IMR-90 (cell line): ENCODE measurements around the gene HSPB7. TPM values are rescaled to one million over a fixed set of nuclear protein-coding genes. Genes with fewer than 3 reads are reported as not detected.

Experiments used
- ATAC-seq: fragments of 200-7000 bp; cut with Tn5 transposase; 2 replicates; pipeline ENCODE4 v1.9.1; 2020; ENCODE audit warnings: low read depth, mild to moderate bottlenecking, moderate library complexity
- BruUV-seq: library from RNA; stranded (reverse); fragments of 400-500 nt; replicated peaks from 2 replicates; lab custom pipeline; 2021; lab: Mats Ljungman, UMichigan
- CTCF ChIA-PET: fragments of 300-600 bp; formaldehyde crosslinking; extraction: SDS; loops from one replicate; lab custom pipeline; 2021; ENCODE audit warnings: antibody characterized with exemption; lab: Yijun Ruan, JAX
- POLR2A ChIA-PET: fragments of 300-600 bp; sonication (Branson Sonifier 250); formaldehyde crosslinking; loops from one replicate; lab custom pipeline; 2022; ENCODE audit warnings: antibody characterized with exemption; ENCODE audit not compliant: unreplicated experiment; lab: Charles Lee
- DNase-seq: peaks from one replicate; pipeline ENCODE4 v3.0.0; 2013
- H2AFZ ChIP-seq: replicated peaks from 2 replicates; pipeline ENCODE3; 2013; ENCODE audit warnings: low read length, mild to moderate bottlenecking; ENCODE audit not compliant: poor library complexity
- H2AK5ac ChIP-seq: 2 replicates; pipeline ENCODE4 v1.6.1; 2013; ENCODE audit warnings: low read depth, low read length, inconsistent platforms
- H2AK9ac ChIP-seq: replicated peaks from 2 replicates; pipeline ENCODE3; 2013; ENCODE audit warnings: mild to moderate bottlenecking, low read depth, low read length, moderate library complexity; ENCODE audit not compliant: poor library complexity
- H2BK120ac ChIP-seq: 2 replicates; pipeline ENCODE4 v1.6.1; 2013; ENCODE audit warnings: low read depth, low read length, inconsistent platforms
- H2BK15ac ChIP-seq: 3 replicates; pipeline ENCODE4 v1.6.1; 2013; ENCODE audit warnings: low read depth, low read length, inconsistent platforms
- H2BK20ac ChIP-seq: 2 replicates; pipeline ENCODE4 v1.6.1; 2013; ENCODE audit warnings: low read depth, mild to moderate bottlenecking, inconsistent platforms, low read length, moderate library complexity
- H2BK5ac ChIP-seq: 2 replicates; pipeline ENCODE4 v1.6.1; 2013; ENCODE audit warnings: mild to moderate bottlenecking, low read depth, low read length, inconsistent platforms; ENCODE audit not compliant: poor library complexity, severe bottlenecking
- H3K14ac ChIP-seq: replicated peaks from 2 replicates; pipeline ENCODE4 v1.6.1; 2013; ENCODE audit warnings: low read depth, low read length, inconsistent platforms
- H3K18ac ChIP-seq: 2 replicates; pipeline ENCODE4 v1.6.1; 2013; ENCODE audit warnings: low read depth, low read length, control low read depth
- H3K23ac ChIP-seq: 2 replicates; pipeline ENCODE4 v1.6.1; 2013; ENCODE audit warnings: low read depth, low read length, inconsistent platforms
- H3K27ac ChIP-seq: 2 replicates; pipeline ENCODE4 v1.5.1; 2013; ENCODE audit warnings: mild to moderate bottlenecking, control low read depth, low read length; ENCODE audit not compliant: insufficient read depth
- H3K27me3 ChIP-seq: 2 replicates; pipeline ENCODE4 v1.6.1; 2013; ENCODE audit warnings: low read length; ENCODE audit not compliant: control insufficient read depth, insufficient read depth
- H3K36me3 ChIP-seq: 2 replicates; pipeline ENCODE4 v1.6.1; 2013; ENCODE audit warnings: low read length, mixed read lengths; ENCODE audit not compliant: control insufficient read depth, insufficient read depth
- H3K4ac ChIP-seq: 2 replicates; pipeline ENCODE4 v1.6.1; 2013; ENCODE audit warnings: low read depth, low read length, inconsistent platforms
- H3K4me1 ChIP-seq: 2 replicates; pipeline ENCODE4 v1.6.1; 2013; ENCODE audit warnings: low read length, mixed read lengths; ENCODE audit not compliant: control insufficient read depth, insufficient read depth
- H3K4me2 ChIP-seq: 2 replicates; pipeline ENCODE4 v1.6.1; 2013; ENCODE audit warnings: low read depth, mild to moderate bottlenecking, control low read depth, low read length, moderate library complexity
- H3K4me3 ChIP-seq: 2 replicates; pipeline ENCODE4 v1.5.1; 2013; ENCODE audit warnings: low read depth, mild to moderate bottlenecking, control low read depth, low read length, moderate library complexity; ENCODE audit not compliant: insufficient read depth
- H3K56ac ChIP-seq: 2 replicates; pipeline ENCODE4 v1.6.1; 2013; ENCODE audit warnings: low read length, inconsistent platforms; ENCODE audit not compliant: insufficient read depth; ENCODE audit errors: extremely low read depth
- H3K79me1 ChIP-seq, 2 experiments: 2 replicates each; pipeline ENCODE4 v1.6.1; 2013; ENCODE audit warnings: low read length in 2 of 2, inconsistent platforms in 1 of 2, low read depth in 1 of 2
- H3K9ac ChIP-seq: 2 replicates; pipeline ENCODE4 v1.6.1; 2013; ENCODE audit warnings: low read depth, low read length, control low read depth
- H3K9me1 ChIP-seq: 2 replicates; pipeline ENCODE4 v1.6.1; 2013; ENCODE audit warnings: low read length, inconsistent platforms; ENCODE audit not compliant: insufficient read depth
- H3K9me3 ChIP-seq: 2 replicates; pipeline ENCODE4 v1.6.1; 2013; ENCODE audit warnings: low read length; ENCODE audit not compliant: control insufficient read depth, insufficient read depth
- H4K20me1 ChIP-seq: 2 replicates; pipeline ENCODE4 v1.6.1; 2013; ENCODE audit warnings: low read length, inconsistent platforms; ENCODE audit not compliant: insufficient read depth
- H4K5ac ChIP-seq: 2 replicates; pipeline ENCODE4 v1.6.1; 2013; ENCODE audit warnings: mild to moderate bottlenecking, low read depth, low read length, control low read depth
- H4K8ac ChIP-seq, 2 experiments: 2 replicates each; pipeline ENCODE4 v1.6.1; 2013; ENCODE audit warnings: low read depth in 2 of 2, low read length in 2 of 2, control low read depth in 1 of 2, inconsistent platforms in 1 of 2
- H4K91ac ChIP-seq: 2 replicates; pipeline ENCODE4 v1.6.1; 2013; ENCODE audit warnings: low read depth, low read length, inconsistent platforms; ENCODE audit not compliant: insufficient read depth
- BHLHE40 ChIP-seq: fragments of 150-350 bp; IDR thresholded peaks from 2 replicates; pipeline ENCODE4 v1.6.1; 2016; ENCODE audit warnings: mild to moderate bottlenecking, low read depth, low read length
- ELK1 ChIP-seq: fragments of 150-350 bp; IDR thresholded peaks from 2 replicates; pipeline ENCODE4 v1.6.1; 2016; ENCODE audit warnings: low read depth, mild to moderate bottlenecking, low read length, moderate library complexity, borderline replicate concordance
- WGBS, 2 experiments: methylation state at CpG; one replicate each; pipeline versions ENCODE4 v1.1.5 to v1.1.7; 2013; ENCODE audit warnings: missing lambda C conversion rate in 2 of 2; ENCODE audit not compliant: insufficient read length in 1 of 2; ENCODE audit errors: extremely low coverage in 2 of 2; 5-methylcytosine and 5-hydroxymethylcytosine counted together
- dilution Hi-C: fragments of 300-500 bp; cut with HindIII; formaldehyde crosslinking; loops from one replicate; pipeline ENCODE4 v1.14.3; 2018; ENCODE audit warnings: low sequenced_read_pairs; ENCODE audit not compliant: unreplicated experiment
- in situ Hi-C: fragments of 300-500 bp; cut with MboI; formaldehyde crosslinking; loops from 3 replicates; pipeline ENCODE4 v1.14.3; 2019; ENCODE audit warnings: low sequenced_read_pairs, inconsistent platforms, mixed read lengths
- intact Hi-C: fragments of 100-400 bp; cut with micrococcal nuclease; formaldehyde crosslinking; loops from 2 replicates; pipeline ENCODE4 v1.10.0; 2022
- polyA plus RNA-seq, 3 experiments: library from polyadenylated mRNA; depleted of rRNA; stranded (reverse); fragments of >200 nt; gene quantifications; 2 replicates each; pipeline ENCODE4 v1.2.3, GENCODE V29; 2012; ENCODE audit warnings: low replicate concordance in 1 of 3
- total RNA-seq: library from RNA; depleted of rRNA; stranded (reverse); fragments of >200 nt; gene quantifications from 2 replicates; pipeline ENCODE4 v1.2.3, GENCODE V29; 2012

HSPB7 gene
- total and polyA plus RNA-seq, 2 of the 4 experiments (the other 2 are of a cell fraction), result 0.54 to 3.0 TPM

DNA sequence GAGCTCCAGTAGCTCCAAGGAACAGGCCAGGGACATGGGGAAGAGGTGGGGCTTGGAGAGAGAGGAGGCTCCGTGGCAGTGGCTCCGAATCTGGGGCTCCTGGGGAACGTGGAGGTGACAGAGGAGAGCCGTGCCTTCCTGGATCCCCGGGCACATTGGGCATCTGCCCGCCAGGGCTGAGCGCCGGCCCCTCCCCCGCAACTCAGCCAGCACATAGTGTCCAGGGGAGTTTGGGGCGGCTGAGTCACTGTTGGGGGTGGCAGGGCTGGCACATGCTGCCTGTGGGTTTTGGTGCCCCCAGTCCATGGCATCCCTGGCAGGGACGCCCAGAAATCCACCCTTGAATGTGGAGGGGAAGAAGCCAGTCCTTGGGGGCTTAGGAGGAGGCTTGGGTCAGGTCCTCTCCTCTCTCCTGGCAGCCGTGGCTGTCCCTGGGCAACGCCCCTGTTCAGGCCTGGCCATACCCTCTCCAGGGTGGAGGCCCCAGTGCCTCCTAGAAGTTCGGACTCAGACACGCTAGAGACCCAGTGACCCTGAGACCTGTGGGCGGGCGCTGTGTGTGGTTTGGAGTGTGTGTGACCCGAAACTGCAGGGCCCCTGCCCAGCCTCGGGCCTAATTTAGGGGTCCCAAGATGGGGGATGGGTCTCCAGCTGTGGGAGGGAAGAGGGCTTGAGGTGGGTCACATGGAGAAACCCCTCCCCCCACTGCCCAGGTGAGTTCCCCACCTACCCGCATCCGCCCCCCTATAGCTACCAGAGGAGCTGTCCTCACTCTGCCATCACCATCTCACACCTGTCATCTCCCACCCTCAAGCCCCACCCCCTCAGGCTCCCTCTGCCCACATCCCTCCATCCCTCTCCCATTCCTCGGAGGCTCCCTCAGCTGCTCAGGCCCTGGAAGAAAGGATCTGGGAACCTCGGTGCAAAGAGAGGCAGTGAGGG is 1.6 kb downstream of the HSPB7 start:
- H3K36me3 ChIP-seq, result no peaks in the 10 kb centered on the region
- no peak overlapping the region for H2BK15ac ChIP-seq
- no peak overlapping the region for H3K14ac ChIP-seq
- ChIA-PET CTCF (no interaction called here), POLR2A (no interaction called here)
- H3K27ac ChIP-seq, result no peak overlapping the region
- 82% methylated on average over 2 of the region's 23 CpGs; no CpG with 5 or more reads in 1 of the 2 experiments for WGBS, 2 experiments
- intact Hi-C loops, result no loop called here
- no peaks in the 10 kb centered on the region for H3K79me1 ChIP-seq
- H3K9me3 ChIP-seq, result no peaks in the 10 kb centered on the region
- TF ChIP-seq BHLHE40 (0 out of 2 replicates have a peak, but pooled peaks have one; percentile 24), ELK1 (no peak)
- H3K18ac ChIP-seq, result no peak overlapping the region
- peaks cover 31% of the 10 kb centered on the region for H3K4me1 ChIP-seq
- no peak overlapping the region for H4K91ac ChIP-seq
- no peak overlapping the region for H3K56ac ChIP-seq
- H2BK20ac ChIP-seq, result no peak overlapping the region
- dilution Hi-C loops, result no loop called here
- no peaks in the 10 kb centered on the region for H4K20me1 ChIP-seq
- no peak overlapping the region for H2AK9ac ChIP-seq
- no peak overlapping the region for H3K9ac ChIP-seq
- H3K9me1 ChIP-seq, result peaks cover 3% of the 10 kb centered on the region
- no peak overlapping the region for H3K4me2 ChIP-seq
- no TSS peak for BruUV-seq
- no peak overlapping the region for H3K23ac ChIP-seq
- H3K4ac ChIP-seq, result peak overlapping the region; percentile 12; the same call in 1 of the 2 replicates
- H2AK5ac ChIP-seq, result 0 out of 2 replicates have a peak overlapping the region, but pooled peaks have one; percentile 48
- no peaks in the 10 kb centered on the region for H3K27me3 ChIP-seq
- no peak overlapping the region for H2BK5ac ChIP-seq
- DNase-seq (no peak), ATAC-seq (no peak)
- H4K8ac ChIP-seq, result no peak overlapping the region
- H4K5ac ChIP-seq, result no peak overlapping the region
- in situ Hi-C loops, result no loop called here
- peak overlapping the region; percentile 52 for H2AFZ ChIP-seq
- H2BK120ac ChIP-seq, result no peak overlapping the region
- no peak overlapping the region for H3K4me3 ChIP-seq
